K562 (cell line): ENCODE measurements around the gene MRTFB. TPM values are rescaled to one million over a fixed set of nuclear protein-coding genes. Genes with fewer than 3 reads are reported as not detected.
A peak's percentile ranks its signal among the peaks of the same experiment; 100 is the strongest.

Source experiments
- ATAC-seq: fragments of 200-7000 bp; cut with Tn5 transposase; 3 replicates; pipeline ENCODE4 v1.9.1; 2020; ENCODE audit warnings: moderate library complexity
- BruUV-seq: library from RNA; stranded (reverse); fragments of 400-500 nt; replicated peaks from 2 replicates; lab custom pipeline; 2021; lab: Mats Ljungman, UMichigan
- CTCF ChIA-PET: fragments of 300-600 bp; formaldehyde crosslinking; extraction: SDS; loops from one replicate; lab custom pipeline; 2021; ENCODE audit warnings: low intra/inter-chr PET ratio; lab: Yijun Ruan, JAX
- POLR2A ChIA-PET: fragments of 300-600, 350-650 bp; sonication (Branson Sonifier 250); formaldehyde crosslinking; extraction: SDS; loops from one replicate; lab custom pipeline; 2021; ENCODE audit warnings: antibody characterized with exemption, inconsistent platforms; lab: Yijun Ruan, JAX
- DNase-seq, 4 experiments: peaks; one replicate each; pipeline versions ENCODE4 v3.0.0 to v3.0.0-alpha.2; 2011 to 2018; ENCODE audit warnings: low spot score in 3 of 4, mixed read lengths in 3 of 4; ENCODE audit errors: extremely low read depth in 1 of 4
- FAIRE-seq: peaks from 2 replicates; lab custom pipeline; 2011; peaks lifted over from hg19 to GRCh38; lab: Jason Lieb, UNC
- H2AFZ ChIP-seq: 2 replicates; pipeline ENCODE4 v1.6.0; 2011; ENCODE audit warnings: low read depth, low read length, control low read depth, inconsistent platforms
- H3K27ac ChIP-seq: fragments of 200-600 bp; 3 replicates; pipeline ENCODE4 v1.8.0; 2011; ENCODE audit warnings: low read depth, mild to moderate bottlenecking, control low read depth, inconsistent platforms, low read length, moderate library complexity, mixed read lengths; ENCODE audit errors: extremely low read depth
- H3K27me3 ChIP-seq, 2 experiments: fragments of 300-600 bp in 1 of 2; 2 replicates in 1 of 2; 3 replicates in 1 of 2; pipeline versions ENCODE4 v1.6.0 to v1.8.0; 2011; ENCODE audit warnings: inconsistent platforms in 2 of 2, low read length in 2 of 2, mild to moderate bottlenecking in 1 of 2, mixed read lengths in 1 of 2, moderate library complexity in 1 of 2; ENCODE audit not compliant: control insufficient read depth in 2 of 2, insufficient read depth in 2 of 2
- H3K36me3 ChIP-seq: fragments of 300-600 bp; 3 replicates; pipeline ENCODE4 v1.8.0; 2011; ENCODE audit warnings: mild to moderate bottlenecking, low read length, inconsistent platforms; ENCODE audit not compliant: control insufficient read depth, insufficient read depth
- H3K4me1 ChIP-seq, 2 experiments: fragments of 200-600 bp in 1 of 2; replicated peaks in 1 of 2; 2 replicates in 1 of 2; 3 replicates in 1 of 2; pipeline versions ENCODE4 v1.5.1 to v1.8.0; 2011; ENCODE audit warnings: inconsistent platforms in 2 of 2, low read length in 2 of 2, mild to moderate bottlenecking in 1 of 2, mixed read lengths in 1 of 2, moderate library complexity in 1 of 2; ENCODE audit not compliant: control insufficient read depth in 2 of 2, insufficient read depth in 2 of 2
- H3K4me2 ChIP-seq: 2 replicates; pipeline ENCODE4 v1.6.1; 2011; ENCODE audit warnings: low read length, control low read depth, inconsistent platforms, mixed read lengths; ENCODE audit not compliant: insufficient read depth
- H3K4me3 ChIP-seq: fragments of 200-600 bp; sonication (generic), shearing (Covaris generic); 2 replicates; pipeline ENCODE4 v1.5.1; 2016; ENCODE audit warnings: control low read depth, inconsistent platforms
- H3K79me2 ChIP-seq: fragments of 200-600 bp; 3 replicates; pipeline ENCODE4 v1.8.0; 2011; ENCODE audit warnings: low read length, inconsistent platforms; ENCODE audit not compliant: control insufficient read depth, insufficient read depth
- H3K9ac ChIP-seq, 2 experiments: 2 replicates each; pipeline versions ENCODE4 v1.6.0 to v1.6.1; 2011; ENCODE audit warnings: low read depth in 2 of 2, low read length in 2 of 2, control low read depth in 1 of 2, inconsistent platforms in 1 of 2, mild to moderate bottlenecking in 1 of 2, mixed read lengths in 1 of 2; ENCODE audit not compliant: insufficient read depth in 1 of 2
- H3K9me1 ChIP-seq: one replicate; pipeline ENCODE4 v1.6.0; 2011; ENCODE audit warnings: inconsistent platforms, mild to moderate bottlenecking, low read length, moderate library complexity; ENCODE audit not compliant: control insufficient read depth, insufficient read depth
- H3K9me3 ChIP-seq: replicated peaks from 2 replicates; pipeline ENCODE4 v1.5.1; 2011; ENCODE audit warnings: low read depth, low read length, inconsistent platforms; ENCODE audit not compliant: control insufficient read depth, insufficient read depth
- H4K20me1 ChIP-seq: replicated peaks from 2 replicates; pipeline ENCODE4 v1.6.1; 2011; ENCODE audit warnings: low read length, inconsistent platforms, mixed read lengths; ENCODE audit not compliant: control insufficient read depth, insufficient read depth
- KDM1A ChIP-seq, 2 experiments: fragments of 450-650 bp; IDR thresholded peaks; 2 replicates each; pipeline ENCODE4 v1.6.1; 2016; ENCODE audit warnings: mild to moderate bottlenecking in 2 of 2
- RCOR1 ChIP-seq, 2 experiments: IDR thresholded peaks; 2 replicates each; pipeline ENCODE4 v1.6.1; 2012; ENCODE audit warnings: low read depth in 2 of 2, low read length in 2 of 2, borderline replicate concordance in 1 of 2, improper control_type of control experiment in 1 of 2
- SMARCE1 ChIP-seq: fragments of 450-650 bp; IDR thresholded peaks from 2 replicates; pipeline ENCODE4 v1.7.1; 2016; ENCODE audit warnings: mild to moderate bottlenecking
- THRA ChIP-seq: fragments of 450-650 bp; IDR thresholded peaks from 2 replicates; pipeline ENCODE4 v1.6.1; 2017; ENCODE audit warnings: mild to moderate bottlenecking, moderate library complexity
- TRIM24 ChIP-seq, 2 experiments: fragments of 450-650 bp; IDR thresholded peaks; 2 replicates each; pipeline ENCODE4 v1.6.1; 2016
- ZBED1 ChIP-seq: IDR thresholded peaks from 2 replicates; pipeline ENCODE4 v1.6.1; 2014
- ZNF277 ChIP-seq: fragments of 250-450 bp; sonication (Bioruptor Pico); IDR thresholded peaks from 2 replicates; pipeline ENCODE4 v1.8.0; 2022; ENCODE audit warnings: inconsistent platforms, mild to moderate bottlenecking, moderate library complexity, borderline replicate concordance
- ZNF408 ChIP-seq: fragments of 250-450 bp; sonication (Bioruptor Pico); IDR thresholded peaks from 2 replicates; pipeline ENCODE4 v1.4.0; 2020; ENCODE audit warnings: low read depth, mild to moderate bottlenecking, moderate library complexity
- ZNF584 ChIP-seq: fragments of 200-800 bp; sonication (Bioruptor generic); IDR thresholded peaks from 2 replicates; pipeline ENCODE4 v1.6.1; 2016; ENCODE audit warnings: low read depth, mild to moderate bottlenecking, missing genetic modification characterization, missing compliant biosample characterization
- WGBS: fragments of 100-300 bp; shearing (Covaris generic); methylation state at CpG from one replicate; pipeline ENCODE4 v1.1.6; 2016; ENCODE audit warnings: low coverage, mixed read lengths; ENCODE audit not compliant: insufficient coverage; ENCODE audit errors: missing lambda C conversion rate; 5-methylcytosine and 5-hydroxymethylcytosine counted together
- in situ Hi-C: fragments of 300-500 bp; cut with MboI; formaldehyde crosslinking; loops from 4 replicates; pipeline ENCODE4 v1.15.0; 2018; ENCODE audit warnings: inconsistent platforms, mixed read lengths
- intact Hi-C: fragments of 100-400 bp; cut with micrococcal nuclease; formaldehyde crosslinking; loops from 2 replicates; pipeline ENCODE4 v1.14.2; 2022
- polyA plus RNA-seq, 8 experiments: library from polyadenylated mRNA; depleted of rRNA in 4 of 8; stranded (reverse) in 5 of 8; unstranded in 3 of 8; fragments of >200 nt; fragmentation: Nextera tagmentation in 2 of 8; fragmentation: Illumina TruSeq in 1 of 8; extraction: Ambion mirVana in 2 of 8; extraction: Trizol in 1 of 8; gene quantifications; 2 replicates each; pipeline versions ENCODE4 v1.2.1 to v1.2.3, GENCODE V29; 2011 to 2014; ENCODE audit warnings: inconsistent platforms in 1 of 8, missing spikeins in 1 of 8
- total RNA-seq, 7 experiments: library from RNA; depleted of rRNA in 6 of 7; stranded (reverse); fragments of >200 nt in 6 of 7; fragmentation: Illumina TruSeq in 2 of 7; extraction: Trizol in 2 of 7; gene quantifications; 2 replicates each; pipeline versions ENCODE4 v1.2.1 to v1.2.3, GENCODE V29; 2011 to 2021; ENCODE audit warnings: low replicate concordance in 1 of 7

MRTFB gene
- total and polyA plus RNA-seq, 9 of the 15 experiments (the other 6 are each of a cell fraction or from before 2014, with no cell fraction given) = 2.2 to 12.7 (median 7.0) TPM

GRCh38 chr16:14120335-14120734, 49.2 kb downstream of the MRTFB start:
- CTCF ChIA-PET = no interaction called here
- Histone ChIP-seq H3K9ac (no peak overlapping the region), H3K4me2 (no peak overlapping the region), H3K4me1 (peaks cover 0 to 4% of the 10 kb centered on the region in 2 experiments; a peak in 1 of 5 replicates), H2AFZ (no peak overlapping the region), H3K36me3 (no peaks in the 10 kb centered on the region; the same call in 2 of the 3 replicates), H3K9me1 (no peaks in the 10 kb centered on the region), H3K27me3 (no peaks in the 10 kb centered on the region), H3K4me3 (no peak overlapping the region), H3K9me3 (no peaks in the 10 kb centered on the region), H4K20me1 (no peaks in the 10 kb centered on the region), H3K27ac (no peak overlapping the region), H3K79me2 (peaks cover 6% of the 10 kb centered on the region; the same call in 2 of the 3 replicates)
- TF ChIP-seq RCOR1 (IDR thresholded peaks at IDR 0.05; ENCODE audit: borderline replicate concordance in 1 of 2, low read depth in 2 of 2, low read length in 2 of 2) (peak in 1 of 2 experiments; percentile 59; a peak in 2 of 4 replicates), ZBED1 (no peak), KDM1A (IDR thresholded peaks at IDR 0.05) (peak in 1 of 2 experiments; percentile 16; a peak in 1 of 4 replicates)
- POLR2A ChIA-PET = interaction anchor here (0.7 kb wide), 1 partner anchor 214 kb away, joined by 3 read pairs; no protein-coding TSS in a partner anchor
- 29% methylated on average over 4 of the region's 4 CpGs for WGBS
- intact Hi-C loops (no loop called here), in situ Hi-C loops (no loop called here)
- ATAC-seq = no peak
- no peak for DNase-seq
- BruUV-seq = no TSS peak
- no peak for FAIRE-seq

GRCh38 chr16:14121142-14121541, 50.0 kb downstream of the MRTFB start:
- FAIRE-seq (no peak), ATAC-seq (no peak), DNase-seq (no peak)
- Histone ChIP-seq H3K9me3 (no peaks in the 10 kb centered on the region), H3K79me2 (peaks cover 13% of the 10 kb centered on the region; the same call in 2 of the 3 replicates), H4K20me1 (no peaks in the 10 kb centered on the region), H3K4me1 (peaks cover 0 to 4% of the 10 kb centered on the region in 2 experiments; a peak in 2 of 5 replicates), H2AFZ (no peak overlapping the region), H3K27me3 (no peaks in the 10 kb centered on the region), H3K4me2 (no peak overlapping the region), H3K9me1 (no peaks in the 10 kb centered on the region), H3K4me3 (no peak overlapping the region), H3K36me3 (no peaks in the 10 kb centered on the region), H3K9ac (no peak overlapping the region), H3K27ac (no peak overlapping the region)
- CTCF ChIA-PET = no interaction called here
- intact Hi-C loops (no loop called here), in situ Hi-C loops (no loop called here)
- POLR2A ChIA-PET = interaction anchor here (0.7 to 0.8 kb wide), 2 partner anchors 13 to 215 kb away, joined by 3 read pairs; no protein-coding TSS in a partner anchor
- no TSS peak for BruUV-seq
- 56% methylated on average over 2 of the region's 2 CpGs for whole genome bisulfite sequencing
- TF ChIP-seq ZNF408 (no peak), ZNF277 (no peak), ZNF584 (CRISPR knock-in tag) (no peak), SMARCE1 (no peak), TRIM24 (IDR thresholded peaks at IDR 0.05) (no peak), THRA (no peak)
